ENCODE data around the gene ERBB3. TPM values are rescaled to one million over a fixed set of nuclear protein-coding genes. Genes with fewer than 3 reads are reported as not detected.

ERBB3 gene
- total RNA-seq, 1 donor from 2014 or later = 60.7 TPM

DNA sequence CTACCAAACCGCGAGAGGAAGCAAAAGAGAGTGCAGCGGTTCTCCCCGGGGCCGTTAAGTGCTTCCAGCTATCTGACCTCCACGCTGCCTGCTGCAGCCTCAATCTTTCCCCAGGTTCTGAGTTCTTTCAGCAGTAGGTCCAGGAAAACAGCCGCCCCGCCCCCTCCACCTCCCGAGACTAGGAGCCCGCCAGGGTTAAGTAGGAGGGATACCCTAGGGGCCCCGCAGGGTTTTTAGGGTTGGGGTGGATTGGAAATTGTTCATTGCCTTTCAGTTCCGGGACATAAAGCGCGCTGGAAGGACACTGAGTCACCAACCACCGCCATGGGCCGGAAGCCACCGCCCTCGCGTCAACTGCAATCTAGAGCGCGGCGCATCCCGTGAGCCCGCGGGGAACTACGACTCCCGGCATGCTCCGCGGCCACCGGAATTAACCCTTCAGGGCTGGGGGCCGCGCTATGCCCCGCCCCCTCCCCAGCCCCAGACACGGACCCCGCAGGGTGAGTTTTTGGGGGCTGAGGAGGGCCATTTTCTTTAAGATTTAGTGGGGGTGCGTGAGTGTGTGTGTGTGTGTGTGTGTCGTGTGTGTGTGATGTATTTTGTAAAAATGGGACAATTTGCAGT, 72.3 kb downstream of the ERBB3 start, which contains the start of gene MYL6B:
TSS of gene MYL6B (plus strand) at position 456 of the 624 bp plus-strand sequence. CDS start 1,332 bp downstream, outside the sequence.
- H3K4me3 ChIP-seq = peak within 1 kb of the TSS; percentile 79
- no peaks in the 10 kb centered on the region for H3K36me3 ChIP-seq
- TF ChIP-seq, protein P1, sequence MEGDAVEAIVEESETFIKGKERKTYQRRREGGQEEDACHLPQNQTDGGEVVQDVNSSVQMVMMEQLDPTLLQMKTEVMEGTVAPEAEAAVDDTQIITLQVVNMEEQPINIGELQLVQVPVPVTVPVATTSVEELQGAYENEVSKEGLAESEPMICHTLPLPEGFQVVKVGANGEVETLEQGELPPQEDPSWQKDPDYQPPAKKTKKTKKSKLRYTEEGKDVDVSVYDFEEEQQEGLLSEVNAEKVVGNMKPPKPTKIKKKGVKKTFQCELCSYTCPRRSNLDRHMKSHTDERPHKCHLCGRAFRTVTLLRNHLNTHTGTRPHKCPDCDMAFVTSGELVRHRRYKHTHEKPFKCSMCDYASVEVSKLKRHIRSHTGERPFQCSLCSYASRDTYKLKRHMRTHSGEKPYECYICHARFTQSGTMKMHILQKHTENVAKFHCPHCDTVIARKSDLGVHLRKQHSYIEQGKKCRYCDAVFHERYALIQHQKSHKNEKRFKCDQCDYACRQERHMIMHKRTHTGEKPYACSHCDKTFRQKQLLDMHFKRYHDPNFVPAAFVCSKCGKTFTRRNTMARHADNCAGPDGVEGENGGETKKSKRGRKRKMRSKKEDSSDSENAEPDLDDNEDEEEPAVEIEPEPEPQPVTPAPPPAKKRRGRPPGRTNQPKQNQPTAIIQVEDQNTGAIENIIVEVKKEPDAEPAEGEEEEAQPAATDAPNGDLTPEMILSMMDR (IDR thresholded peaks at IDR 0.05) = no peak
- H3K9me3 ChIP-seq = no peaks in the 10 kb centered on the region
- intact Hi-C loops (cut with DNase I) = no loop called here
- peaks cover 16% of the 10 kb centered on the region for H3K4me1 ChIP-seq
- ATAC-seq = peak; percentile 98
- peak; percentile 97 for DNase-seq
- H3K27ac ChIP-seq = peak within 1 kb of the TSS; percentile 94
- H3K27me3 ChIP-seq = no peaks in the 10 kb centered on the region

Other genes with a start within 250 kb of the ERBB3 start
- 30.2 TPM for gene MMP19, start 237.2 kb upstream of the ERBB3 start, total RNA-seq
- gene PYM1, start 152.3 kb upstream of the ERBB3 start, total RNA-seq = 29.1 TPM
- gene DGKA, start 149.0 kb upstream of the ERBB3 start, total RNA-seq = 29.0 TPM
- gene PMEL, start 114.1 kb upstream of the ERBB3 start, total RNA-seq = 4.9 TPM
- 28.0 TPM for gene CDK2, start 113.3 kb upstream of the ERBB3 start, total RNA-seq
- 150 TPM for gene RAB5B, start 106.1 kb upstream of the ERBB3 start, total RNA-seq
- 20.3 TPM for gene SUOX, start 82.9 kb upstream of the ERBB3 start, total RNA-seq
- gene IKZF4, start 59.1 kb upstream of the ERBB3 start, total RNA-seq = 10.5 TPM
- 55.4 TPM for gene RPS26, start 38.2 kb upstream of the ERBB3 start, total RNA-seq
- gene PA2G4, start 24.4 kb downstream of the ERBB3 start, total RNA-seq = 71.4 TPM
- gene RPL41, start 36.5 kb downstream of the ERBB3 start, total RNA-seq = 2,726 TPM
- 8.4 TPM for gene ZC3H10, start 38.1 kb downstream of the ERBB3 start, total RNA-seq
- gene ESYT1, start 48.1 kb downstream of the ERBB3 start, total RNA-seq = 101 TPM
- gene MYL6B, start 72.4 kb downstream of the ERBB3 start, total RNA-seq = 19.5 TPM
- gene MYL6, start 78.2 kb downstream of the ERBB3 start, total RNA-seq = 1,254 TPM
- 117 TPM for gene SMARCC2, start 109.3 kb downstream of the ERBB3 start, total RNA-seq
- gene RNF41, start 141.8 kb downstream of the ERBB3 start, total RNA-seq = 51.6 TPM
- gene NABP2, start 144.2 kb downstream of the ERBB3 start, total RNA-seq = 19.8 TPM
- gene SLC39A5, start 149.9 kb downstream of the ERBB3 start, total RNA-seq = 0.87 TPM
- 28.0 TPM for gene ANKRD52, start 178.2 kb downstream of the ERBB3 start, total RNA-seq
- 12.0 TPM for gene COQ10A, start 186.8 kb downstream of the ERBB3 start, total RNA-seq
- 159 TPM for gene CS, start 220.2 kb downstream of the ERBB3 start, total RNA-seq
- gene CNPY2, start 235.8 kb downstream of the ERBB3 start, total RNA-seq = 101 TPM

All from upper lobe of right lung (tissue), 1 donor.